NB4 (cell line): ENCODE results near the gene CDH13.

Source experiments
- DNase-seq: peaks from one replicate; pipeline ENCODE4 v3.0.0; 2010; ENCODE audit warnings: low read depth
- H3K4me3 ChIP-seq: one replicate; pipeline ENCODE4 v1.5.1; 2011; ENCODE audit warnings: mild to moderate bottlenecking, low read depth, low read length, moderate library complexity
- MYC ChIP-seq: IDR thresholded peaks from 2 replicates; pipeline ENCODE4 v1.6.1; 2011; ENCODE audit warnings: low read depth, low read length
- POLR2A ChIP-seq: IDR thresholded peaks from 2 replicates; pipeline ENCODE4 v1.6.1; 2011; ENCODE audit warnings: mild to moderate bottlenecking; ENCODE audit not compliant: insufficient read length; ENCODE audit errors: extremely low read depth
- TF ChIP-seq, protein P1 (sequence below): IDR thresholded peaks from one replicate; pipeline ENCODE4 v1.5.1; 2012; ENCODE audit warnings: low read depth, low read length
- TF ChIP-seq, protein P2 (sequence below): IDR thresholded peaks from 2 replicates; pipeline ENCODE4 v1.6.1; 2011; ENCODE audit warnings: low read depth, low read length

The CDH13 gene

DNA sequence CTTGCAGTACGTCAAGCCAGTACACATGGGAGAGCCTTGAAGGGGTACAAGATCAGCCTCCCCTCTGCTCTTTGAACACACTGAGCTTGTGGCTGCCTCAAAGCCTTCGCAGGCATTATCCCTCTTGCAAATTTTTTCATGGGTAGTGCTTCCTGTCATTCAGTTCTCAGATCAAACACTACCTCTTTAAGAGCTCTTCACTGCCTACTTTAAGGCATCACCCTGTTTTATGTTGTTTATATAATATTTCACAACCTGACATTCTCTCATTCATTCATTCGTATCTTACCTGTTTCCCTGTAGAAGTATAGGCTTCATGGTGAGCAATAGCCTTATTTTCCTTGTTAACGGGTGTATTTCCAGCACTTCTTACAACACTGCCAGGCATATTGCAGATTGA is 269.1 kb downstream of the CDH13 start:
- no peak overlapping the region for H3K4me3 ChIP-seq
- no peak for DNase-seq
- TF ChIP-seq, protein P1, sequence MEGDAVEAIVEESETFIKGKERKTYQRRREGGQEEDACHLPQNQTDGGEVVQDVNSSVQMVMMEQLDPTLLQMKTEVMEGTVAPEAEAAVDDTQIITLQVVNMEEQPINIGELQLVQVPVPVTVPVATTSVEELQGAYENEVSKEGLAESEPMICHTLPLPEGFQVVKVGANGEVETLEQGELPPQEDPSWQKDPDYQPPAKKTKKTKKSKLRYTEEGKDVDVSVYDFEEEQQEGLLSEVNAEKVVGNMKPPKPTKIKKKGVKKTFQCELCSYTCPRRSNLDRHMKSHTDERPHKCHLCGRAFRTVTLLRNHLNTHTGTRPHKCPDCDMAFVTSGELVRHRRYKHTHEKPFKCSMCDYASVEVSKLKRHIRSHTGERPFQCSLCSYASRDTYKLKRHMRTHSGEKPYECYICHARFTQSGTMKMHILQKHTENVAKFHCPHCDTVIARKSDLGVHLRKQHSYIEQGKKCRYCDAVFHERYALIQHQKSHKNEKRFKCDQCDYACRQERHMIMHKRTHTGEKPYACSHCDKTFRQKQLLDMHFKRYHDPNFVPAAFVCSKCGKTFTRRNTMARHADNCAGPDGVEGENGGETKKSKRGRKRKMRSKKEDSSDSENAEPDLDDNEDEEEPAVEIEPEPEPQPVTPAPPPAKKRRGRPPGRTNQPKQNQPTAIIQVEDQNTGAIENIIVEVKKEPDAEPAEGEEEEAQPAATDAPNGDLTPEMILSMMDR: no peak
- TF ChIP-seq, protein P2, sequence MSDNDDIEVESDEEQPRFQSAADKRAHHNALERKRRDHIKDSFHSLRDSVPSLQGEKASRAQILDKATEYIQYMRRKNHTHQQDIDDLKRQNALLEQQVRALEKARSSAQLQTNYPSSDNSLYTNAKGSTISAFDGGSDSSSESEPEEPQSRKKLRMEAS: no peak
- TF ChIP-seq MYC (no peak), POLR2A (no peak)

DNA sequence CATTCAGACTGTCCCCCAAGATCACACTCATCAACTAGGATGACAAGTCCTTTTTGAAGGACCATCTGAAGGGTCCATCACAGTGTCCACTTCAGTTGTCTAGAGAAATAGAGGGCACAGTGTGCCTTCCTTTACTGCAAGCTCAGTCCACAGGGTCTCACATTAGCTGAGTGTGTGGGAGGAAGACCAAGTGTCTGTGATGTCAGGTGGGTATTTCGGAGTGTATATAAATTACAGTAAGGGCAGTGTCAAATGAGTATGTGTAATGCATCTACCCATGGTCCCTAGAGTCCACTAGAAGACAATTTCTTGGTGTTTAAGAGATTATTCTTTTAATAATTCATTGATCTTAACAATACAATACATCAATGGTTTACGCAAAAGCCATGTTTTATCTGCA is 272.2 kb downstream of the CDH13 start:
- TF ChIP-seq, protein P1: no peak
- no peak for TF ChIP-seq MYC
- TF ChIP-seq POLR2A: no peak
- TF ChIP-seq, protein P2: no peak
- DNase-seq: no peak
- no peak overlapping the region for H3K4me3 ChIP-seq

DNA sequence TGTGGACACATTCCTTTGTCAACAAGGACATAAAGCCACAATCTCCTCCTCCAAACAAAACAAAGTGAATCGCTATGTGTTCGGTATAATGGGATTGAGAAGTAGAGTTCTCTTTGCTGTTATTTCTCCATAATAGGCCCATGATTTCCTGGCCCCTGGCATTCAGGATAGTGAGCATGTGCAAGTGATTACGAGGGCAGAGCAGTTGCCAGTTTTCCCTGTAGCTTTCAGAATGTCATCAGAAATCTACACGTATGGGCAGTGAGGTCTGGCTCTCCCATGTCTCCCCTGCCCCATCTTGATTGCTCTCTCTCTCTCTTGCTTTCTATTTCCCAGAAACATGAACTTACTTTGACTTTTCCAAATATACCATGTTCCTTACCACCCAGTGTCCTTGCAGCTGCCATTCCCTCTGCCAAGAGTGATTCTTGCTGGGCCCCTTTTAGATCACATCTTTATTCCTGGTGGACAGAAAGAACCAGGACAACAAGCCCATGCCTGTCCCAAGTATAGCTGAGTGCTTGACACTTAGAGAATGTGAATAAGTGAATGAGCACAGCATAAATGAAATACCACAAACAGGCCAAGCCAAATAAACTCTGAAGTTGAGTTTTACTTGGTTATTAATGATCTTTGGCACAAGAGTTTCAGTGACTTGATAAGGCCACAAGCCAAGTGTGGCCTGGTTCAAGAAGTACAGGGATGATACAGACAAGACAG is 273.1 kb downstream of the CDH13 start:
- TF ChIP-seq, protein P2: no peak
- TF ChIP-seq POLR2A (no peak), MYC (no peak)
- TF ChIP-seq, protein P1: no peak
- H3K4me3 ChIP-seq: no peak overlapping the region
- DNase-seq: no peak

DNA sequence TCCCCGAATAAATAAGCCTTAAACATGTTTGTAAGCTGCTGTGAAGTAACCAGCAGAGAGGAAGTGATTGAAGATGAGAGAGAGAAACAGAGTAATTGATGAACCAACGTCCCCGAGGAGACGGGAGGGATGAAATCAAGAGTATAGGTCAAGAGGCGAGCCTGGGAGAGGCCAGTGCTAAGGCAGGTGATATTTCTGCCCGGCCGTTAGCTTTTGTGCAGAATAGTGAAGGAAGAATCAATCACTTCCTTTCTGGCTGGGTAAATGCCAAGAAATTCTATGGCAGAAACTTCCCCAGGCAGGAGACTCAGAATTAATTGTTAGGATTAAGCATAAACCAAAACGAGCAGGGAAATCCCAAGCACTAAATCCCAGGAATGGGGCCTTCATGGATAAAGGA is 273.8 kb downstream of the CDH13 start:
- H3K4me3 ChIP-seq: no peak overlapping the region
- no peak for DNase-seq
- TF ChIP-seq, protein P1: no peak
- TF ChIP-seq MYC (no peak), POLR2A (no peak)
- TF ChIP-seq, protein P2: no peak

DNA sequence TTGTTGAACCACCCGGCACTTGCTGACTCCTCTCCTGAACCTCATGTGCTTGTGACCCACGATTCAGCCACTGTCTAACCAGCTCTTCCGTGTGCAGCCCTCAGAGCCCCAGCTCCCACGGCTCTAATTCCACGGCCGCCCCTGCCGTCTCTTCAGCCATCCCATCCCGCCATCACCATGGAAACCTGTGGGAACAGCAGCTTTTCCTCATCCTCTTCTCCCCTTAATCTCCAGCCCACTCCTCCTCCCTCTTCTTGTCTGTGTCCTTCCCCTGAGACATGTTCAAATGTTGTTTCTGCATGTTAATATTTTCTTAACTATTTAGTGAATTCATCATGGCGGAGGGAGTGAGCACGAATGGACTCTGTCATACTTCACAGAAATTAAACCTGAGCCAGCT is 285.2 kb downstream of the CDH13 start:
- DNase-seq: no peak
- TF ChIP-seq, protein P2: no peak
- no peak overlapping the region for H3K4me3 ChIP-seq

DNA sequence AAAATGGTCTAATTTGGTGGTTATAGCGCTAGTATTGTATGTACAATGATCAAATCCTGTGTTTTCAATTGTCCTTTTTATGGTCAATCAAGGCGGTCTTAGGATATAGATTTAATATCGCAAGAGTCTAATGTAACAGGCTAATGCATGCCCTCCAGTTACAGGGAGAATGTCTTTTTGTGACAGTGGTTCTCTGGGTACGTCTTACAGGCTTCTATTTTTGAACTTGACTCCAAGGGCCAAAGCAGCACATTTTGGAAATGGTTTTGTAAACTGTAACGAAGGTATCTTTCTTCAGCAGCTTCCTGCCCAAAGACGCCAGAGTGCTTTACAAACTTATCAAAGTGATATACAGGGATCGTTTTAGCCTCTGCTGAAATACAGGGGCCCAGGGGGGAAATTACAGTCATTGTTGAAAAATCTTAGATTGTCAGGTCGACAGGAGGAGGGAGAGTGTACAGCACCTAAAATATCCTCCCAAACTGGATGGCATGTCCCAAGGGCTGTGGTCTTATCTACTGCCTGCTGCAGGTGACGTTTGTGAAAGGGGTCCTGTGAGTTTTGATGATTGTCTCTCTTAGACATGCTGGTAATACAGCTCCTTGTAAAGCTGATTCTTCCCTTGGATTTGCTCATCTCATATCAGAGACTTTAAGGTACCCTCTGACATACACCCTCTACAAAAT is 288.5 kb downstream of the CDH13 start:
- TF ChIP-seq MYC (no peak), POLR2A (no peak)
- TF ChIP-seq, protein P2: no peak
- TF ChIP-seq, protein P1: no peak
- no peak for DNase-seq
- no peak overlapping the region for H3K4me3 ChIP-seq
